Measurements from ENCODE around the gene IQSEC3.

Gene IQSEC3

DNA sequence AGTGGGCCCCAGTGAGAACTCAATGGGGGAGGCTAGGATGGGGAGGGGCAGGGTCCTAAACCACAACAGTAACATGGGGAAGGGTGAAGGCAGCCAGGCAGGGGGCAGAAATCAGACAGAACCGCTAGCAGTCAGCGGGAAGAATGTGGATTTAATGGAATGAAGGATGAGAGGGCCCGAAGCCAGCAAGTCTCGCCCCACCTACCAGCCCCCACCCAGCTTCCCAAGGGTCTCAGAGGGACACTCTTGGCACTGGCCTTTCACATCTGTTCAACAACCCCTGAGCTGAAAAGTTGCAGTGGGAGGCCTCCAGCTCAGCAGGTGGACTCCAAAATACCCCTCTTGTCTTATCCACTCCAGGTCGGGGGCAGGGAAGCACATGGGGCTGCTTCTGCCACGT is 153.9 kb downstream of the IQSEC3 start:
- no peak for DNase-seq

- no peak for DNase-seq
These were observed 154.5 kb downstream of the IQSEC3 start for GRCh38 chr12:220946-221550.

DNA sequence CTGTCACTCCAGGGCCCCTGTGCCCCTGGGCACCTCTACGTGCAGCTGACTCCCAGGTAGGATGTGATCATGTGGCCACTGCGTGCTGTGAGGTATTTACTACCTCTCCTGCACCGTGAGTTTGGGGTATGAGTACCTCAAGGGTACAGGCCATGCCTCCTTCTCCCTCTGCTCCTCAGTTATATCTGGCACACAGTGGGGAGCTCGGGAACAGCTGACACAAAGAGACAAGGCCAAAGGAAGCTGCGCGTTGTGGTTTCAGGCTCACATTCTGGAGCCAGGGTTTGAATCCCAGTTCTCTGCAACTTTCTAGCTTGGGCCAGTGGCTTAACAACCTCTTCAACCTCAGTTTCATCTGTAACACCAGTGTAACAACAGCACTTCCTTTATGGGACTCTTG is 155.2 kb downstream of the IQSEC3 start:
- no peak for DNase-seq

DNA sequence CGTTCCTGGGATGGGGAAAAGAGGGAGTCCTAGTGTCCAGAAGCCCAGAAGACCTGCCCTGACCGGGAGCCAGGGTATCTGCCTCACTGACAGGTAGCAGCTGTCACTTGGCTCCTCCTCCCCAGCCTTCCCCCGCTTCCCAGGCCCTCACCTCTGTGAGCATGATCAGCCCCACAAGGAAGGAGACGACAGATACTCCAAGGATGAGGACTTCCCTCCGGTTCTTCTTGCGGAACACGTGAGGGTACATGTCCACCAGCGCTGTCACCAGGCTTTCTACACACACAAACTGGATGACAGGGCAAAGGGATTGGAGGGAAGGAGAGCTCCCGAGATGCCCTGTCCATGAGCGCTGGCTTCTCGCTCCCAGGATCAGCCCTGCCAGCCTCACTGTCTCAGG is 157.3 kb downstream of the IQSEC3 start:
- no peak for DNase-seq

GRCh38 chr12:224330-224729 is 157.8 kb downstream of the IQSEC3 start:
- no peak for DNase-seq

GRCh38 chr12:225012-225411 is 158.4 kb downstream of the IQSEC3 start:
- DNase-seq = no peak

DNA sequence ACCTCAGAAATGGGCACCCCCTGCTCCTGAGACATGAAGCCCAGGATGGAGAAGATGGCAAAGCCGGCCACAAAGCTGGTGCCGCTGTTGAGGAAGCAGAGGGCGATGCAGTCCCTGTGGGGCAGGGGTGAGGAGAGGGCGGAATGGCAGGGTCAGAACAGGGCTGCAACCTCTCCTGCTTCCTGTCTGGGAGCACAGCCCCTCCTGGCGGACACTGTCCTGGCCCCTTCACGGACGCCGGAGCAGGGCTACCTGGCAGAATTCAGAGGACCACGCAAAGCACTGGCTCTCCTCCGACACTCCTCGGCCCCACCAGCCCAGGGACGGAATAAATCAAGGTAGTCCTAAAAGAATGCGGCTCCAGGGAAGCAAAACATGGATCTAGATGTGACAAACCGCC is 159.8 kb downstream of the IQSEC3 start:
- no peak for DNase-seq

DNA sequence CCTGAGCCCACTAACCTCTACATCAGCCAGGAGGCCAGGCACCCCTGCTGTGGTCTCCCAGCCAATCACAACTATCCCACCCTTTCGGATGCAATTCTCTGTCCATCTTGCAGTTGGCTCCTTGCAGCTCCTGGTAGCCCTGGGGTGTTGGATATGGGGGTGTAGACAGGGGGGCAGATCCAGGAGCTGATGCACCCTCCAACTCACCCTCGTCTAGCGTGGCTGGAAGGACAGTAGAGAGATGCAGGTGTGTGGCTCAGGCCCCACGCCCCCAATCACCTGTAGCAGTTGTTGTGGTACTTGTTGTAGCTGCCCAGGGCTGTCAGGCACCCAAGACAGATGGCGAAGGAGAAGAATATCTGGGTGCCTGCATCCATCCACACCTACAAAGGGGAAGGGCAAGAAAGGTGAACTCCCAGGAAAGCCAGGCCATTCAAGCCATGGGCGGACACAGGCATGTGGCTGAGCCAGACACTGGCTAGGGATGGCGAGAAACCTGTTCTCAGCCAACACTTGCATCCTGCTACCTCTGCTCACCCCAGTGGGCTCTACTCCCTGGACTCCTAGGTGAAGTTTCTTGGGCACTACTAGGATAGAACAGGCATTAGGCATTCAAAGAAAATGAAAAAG is 160.8 kb downstream of the IQSEC3 start:
- DNase-seq = no peak

All from SW 1271 (cell line).